ENCODE data around the gene BET1.

DNA sequence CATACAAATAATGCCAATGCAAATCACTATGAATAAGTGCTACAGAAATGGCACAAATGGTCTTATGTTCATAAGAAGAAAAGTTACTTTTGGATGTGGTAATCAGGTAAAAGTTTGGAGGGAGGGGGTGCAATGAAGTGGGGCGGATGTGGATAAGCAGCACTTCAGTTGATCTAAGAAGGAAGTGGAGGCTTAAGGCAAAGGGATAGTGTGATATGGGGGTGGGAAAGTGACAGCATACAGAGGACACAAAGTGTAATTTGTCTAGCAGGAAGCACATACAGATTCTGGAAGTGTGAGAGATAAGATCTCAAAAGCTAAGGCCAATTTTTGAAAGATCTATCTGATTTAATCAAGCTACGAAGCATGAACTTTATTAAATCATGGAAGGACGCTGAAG lies 6.3 kb downstream of the BET1 start:
- TF ChIP-seq, protein P1, sequence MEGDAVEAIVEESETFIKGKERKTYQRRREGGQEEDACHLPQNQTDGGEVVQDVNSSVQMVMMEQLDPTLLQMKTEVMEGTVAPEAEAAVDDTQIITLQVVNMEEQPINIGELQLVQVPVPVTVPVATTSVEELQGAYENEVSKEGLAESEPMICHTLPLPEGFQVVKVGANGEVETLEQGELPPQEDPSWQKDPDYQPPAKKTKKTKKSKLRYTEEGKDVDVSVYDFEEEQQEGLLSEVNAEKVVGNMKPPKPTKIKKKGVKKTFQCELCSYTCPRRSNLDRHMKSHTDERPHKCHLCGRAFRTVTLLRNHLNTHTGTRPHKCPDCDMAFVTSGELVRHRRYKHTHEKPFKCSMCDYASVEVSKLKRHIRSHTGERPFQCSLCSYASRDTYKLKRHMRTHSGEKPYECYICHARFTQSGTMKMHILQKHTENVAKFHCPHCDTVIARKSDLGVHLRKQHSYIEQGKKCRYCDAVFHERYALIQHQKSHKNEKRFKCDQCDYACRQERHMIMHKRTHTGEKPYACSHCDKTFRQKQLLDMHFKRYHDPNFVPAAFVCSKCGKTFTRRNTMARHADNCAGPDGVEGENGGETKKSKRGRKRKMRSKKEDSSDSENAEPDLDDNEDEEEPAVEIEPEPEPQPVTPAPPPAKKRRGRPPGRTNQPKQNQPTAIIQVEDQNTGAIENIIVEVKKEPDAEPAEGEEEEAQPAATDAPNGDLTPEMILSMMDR (IDR thresholded peaks at IDR 0.05; ENCODE audit: low read depth, low read length), result no peak
- no peak for TF ChIP-seq EZH2phosphoT487 (IDR thresholded peaks at IDR 0.05; ENCODE audit: low read depth)
